PC-9 (cell line): ENCODE results near the gene BRPF1. TPM values are rescaled to one million over a fixed set of nuclear protein-coding genes. Genes with fewer than 3 reads are reported as not detected.

Experiments
- BruUV-seq: library from RNA; stranded (reverse); fragments of 400-500 nt; replicated peaks from 2 replicates; lab custom pipeline; 2021; lab: Mats Ljungman, UMichigan
- CTCF ChIA-PET: fragments of 300-600 bp; sonication (Branson Sonifier 250); formaldehyde crosslinking; loops from one replicate; lab custom pipeline; 2022; ENCODE audit warnings: antibody characterized with exemption; lab: Charles Lee
- POLR2A ChIA-PET: fragments of 300-600 bp; sonication (Branson Sonifier 250); formaldehyde crosslinking; loops from one replicate; lab custom pipeline; 2022; ENCODE audit warnings: antibody characterized with exemption; ENCODE audit not compliant: unreplicated experiment; lab: Charles Lee
- DNase-seq, 2 experiments: peaks; one replicate each; pipeline versions ENCODE4 v3.0.0 to v3.0.0-alpha.2; 2015 to 2022; ENCODE audit warnings: mixed read lengths in 1 of 2
- H2AFZ ChIP-seq: fragments of 200-600 bp; sonication (generic); 2 replicates; pipeline ENCODE4 v1.8.1; 2017; ENCODE audit warnings: antibody characterized with exemption
- H3F3A ChIP-seq: fragments of 200-600 bp; sonication (generic); 2 replicates; pipeline ENCODE4 v1.8.1; 2017; ENCODE audit warnings: antibody characterized with exemption, mild to moderate bottlenecking, low read depth; ENCODE audit not compliant: insufficient read depth
- H3K27ac ChIP-seq: fragments of 200-600 bp; sonication (generic); 2 replicates; pipeline ENCODE4 v1.6.1; 2016; ENCODE audit warnings: mixed run types
- H3K27me3 ChIP-seq: fragments of 200-600 bp; sonication (generic); 2 replicates; pipeline ENCODE4 v1.6.1; 2016; ENCODE audit warnings: low read depth, mixed run types; ENCODE audit not compliant: insufficient read depth
- H3K36me3 ChIP-seq: fragments of 200-600 bp; sonication (generic); 2 replicates; pipeline ENCODE4 v1.6.1; 2016; ENCODE audit warnings: low read depth, mixed run types
- H3K4me1 ChIP-seq: fragments of 200-600 bp; sonication (generic); replicated peaks from 2 replicates; pipeline ENCODE4 v1.6.1; 2016; ENCODE audit warnings: mixed run types; ENCODE audit not compliant: insufficient read depth
- H3K4me2 ChIP-seq: fragments of 200-600 bp; sonication (generic); 2 replicates; pipeline ENCODE4 v1.6.1; 2017; ENCODE audit warnings: mixed run types
- H3K4me3 ChIP-seq: fragments of 200-600 bp; sonication (generic); 2 replicates; pipeline ENCODE4 v1.6.1; 2016; ENCODE audit warnings: mixed run types
- H3K79me2 ChIP-seq: fragments of 200-600 bp; sonication (generic); 2 replicates; pipeline ENCODE4 v1.6.1; 2017; ENCODE audit warnings: low read depth, mixed run types
- H3K9me2 ChIP-seq: fragments of 200-600 bp; sonication (generic); 2 replicates; pipeline ENCODE4 v1.8.1; 2017; ENCODE audit warnings: mild to moderate bottlenecking; ENCODE audit not compliant: insufficient read depth
- H3K9me3 ChIP-seq: fragments of 200-600 bp; sonication (generic); 2 replicates; pipeline ENCODE4 v1.8.1; 2016; ENCODE audit warnings: low read depth; ENCODE audit not compliant: insufficient read depth
- H4K20me1 ChIP-seq: fragments of 200-600 bp; sonication (generic); 2 replicates; pipeline ENCODE4 v1.8.1; 2017; ENCODE audit not compliant: insufficient read depth
- CTCF ChIP-seq: fragments of 200-600 bp; sonication (generic); conservative IDR thresholded peaks from 2 replicates; pipeline ENCODE4 v1.6.1; 2017; ENCODE audit warnings: mixed run types, antibody characterized with exemption, mild to moderate bottlenecking, moderate library complexity
- EZH2 ChIP-seq: fragments of 200-600 bp; sonication (generic); IDR thresholded peaks from 2 replicates; pipeline ENCODE4 v1.8.0; 2017; ENCODE audit warnings: antibody characterized with exemption, low read depth
- intact Hi-C: fragments of 100-400 bp; cut with micrococcal nuclease; formaldehyde crosslinking; loops from one replicate; pipeline ENCODE4 v1.10.0; 2022; ENCODE audit not compliant: unreplicated experiment
- total RNA-seq: library from RNA; stranded (reverse); gene quantifications from 2 replicates; pipeline ENCODE4 v1.2.3, GENCODE V29; 2021

Gene BRPF1
- total RNA-seq, 1 experiment from 2014 or later, result 15.9 TPM

GRCh38 chr3:9725775-9726515 is 5.6 kb upstream of the BRPF1 start:
- Histone ChIP-seq H3K27me3 (peaks cover 15% of the 10 kb centered on the region; the same call in 1 of the 2 replicates), H3K79me2 (no peaks in the 10 kb centered on the region), H3K36me3 (no peaks in the 10 kb centered on the region), H3K4me1 (peaks cover 5% of the 10 kb centered on the region; the same call in 1 of the 2 replicates), H2AFZ (no peak overlapping the region), H3K9me2 (no peaks in the 10 kb centered on the region), H3K27ac (no peak overlapping the region), H3K4me3 (no peak overlapping the region), H3K9me3 (no peaks in the 10 kb centered on the region), H4K20me1 (no peaks in the 10 kb centered on the region), H3F3A (peaks cover 9% of the 10 kb centered on the region; the same call in 1 of the 2 replicates), H3K4me2 (no peak overlapping the region)
- no peak for DNase-seq
- CTCF ChIA-PET, result interaction anchor here (1.1 kb wide), 1 partner anchor 11 kb away, joined by 4 read pairs; no protein-coding TSS in a partner anchor
- BruUV-seq, result no TSS peak
- intact Hi-C loops, result no loop called here
- TF ChIP-seq EZH2, result no peak
- TF ChIP-seq CTCF, result no peak
- POLR2A ChIA-PET, result no interaction called here

GRCh38 chr3:9727041-9727595 is 4.4 kb upstream of the BRPF1 start:
- Histone ChIP-seq H3F3A (peaks cover 9% of the 10 kb centered on the region; the same call in 1 of the 2 replicates), H2AFZ (no peak overlapping the region), H3K27ac (no peak overlapping the region), H3K4me3 (no peak overlapping the region), H3K27me3 (peaks cover 4% of the 10 kb centered on the region; the same call in 1 of the 2 replicates), H3K9me2 (no peaks in the 10 kb centered on the region), H3K4me2 (no peak overlapping the region), H4K20me1 (no peaks in the 10 kb centered on the region), H3K9me3 (no peaks in the 10 kb centered on the region), H3K79me2 (peaks cover 5% of the 10 kb centered on the region), H3K4me1 (peaks cover 5% of the 10 kb centered on the region; the same call in 1 of the 2 replicates), H3K36me3 (no peaks in the 10 kb centered on the region)
- intact Hi-C loops, result no loop called here
- CTCF ChIA-PET, result interaction anchor here (1.1 to 1.2 kb wide), 2 partner anchors 11 to 12 kb away, joined by 3 to 4 read pairs; no protein-coding TSS in a partner anchor
- TF ChIP-seq CTCF (peak; percentile 63), EZH2 (no peak)
- DNase-seq, result no peak
- POLR2A ChIA-PET, result no interaction called here
- BruUV-seq, result no TSS peak

- ChIA-PET CTCF (no interaction called here), POLR2A (no interaction called here)
- Histone ChIP-seq H2AFZ (no peak overlapping the region), H3F3A (peaks cover 9% of the 10 kb centered on the region; the same call in 1 of the 2 replicates), H3K4me2 (no peak overlapping the region), H3K4me1 (peaks cover 9% of the 10 kb centered on the region), H4K20me1 (peaks cover 4% of the 10 kb centered on the region; the same call in 1 of the 2 replicates), H3K79me2 (peaks cover 11% of the 10 kb centered on the region), H3K4me3 (no peak overlapping the region), H3K9me2 (no peaks in the 10 kb centered on the region), H3K9me3 (no peaks in the 10 kb centered on the region), H3K27ac (no peak overlapping the region), H3K27me3 (no peaks in the 10 kb centered on the region; the same call in 1 of the 2 replicates), H3K36me3 (no peaks in the 10 kb centered on the region)
- TF ChIP-seq EZH2 (no peak), CTCF (no peak)
- BruUV-seq, result no TSS peak
- DNase-seq, result no peak
- intact Hi-C loops, result no loop called here
These were observed 3.8 kb upstream of the BRPF1 start for GRCh38 chr3:9727743-9728142.
